Measurements from ENCODE around the gene TNNC1. TPM values are rescaled to one million over a fixed set of nuclear protein-coding genes. Genes with fewer than 3 reads are reported as not detected.

The TNNC1 gene
- total RNA-seq, 2 experiments from 2014 or later = 7.2 to 7.6 TPM

- CTCF ChIA-PET = interaction anchor here (1.1 to 1.6 kb wide), 3 partner anchors 8 to 15 kb away, joined by 3 to 6 read pairs (median 3); partner anchors contain the start of gene TNNC1
- intact Hi-C loops (cut with micrococcal nuclease) = no loop called here
- no peak for DNase-seq
- Mint-ChIP-seq H3K4me1 (ENCODE audit: low read depth) (peaks cover 4% of the 10 kb centered on the region), H3K36me3 (ENCODE audit: low read depth) (no peaks in the 10 kb centered on the region), H3K4me3 (no peak overlapping the region), H3K27me3 (ENCODE audit: low read depth) (no peaks in the 10 kb centered on the region), H3K27ac (no peak overlapping the region), H3K9me3 (no peaks in the 10 kb centered on the region)
Measured at GRCh38 chr3:52442409-52443267, 11.2 kb downstream of the TNNC1 start.

- H3K4me1 Mint-ChIP-seq (ENCODE audit: low read depth) = peaks cover under 1% of the 10 kb centered on the region
- no peaks in the 10 kb centered on the region for H3K27me3 Mint-ChIP-seq (ENCODE audit: low read depth)
- H3K9me3 Mint-ChIP-seq = no peaks in the 10 kb centered on the region
- H3K27ac Mint-ChIP-seq = no peak overlapping the region
- H3K4me3 Mint-ChIP-seq = no peak overlapping the region
- DNase-seq = no peak
- intact Hi-C loops (cut with micrococcal nuclease) = no loop called here
- CTCF ChIA-PET = interaction anchor here (1.0 kb wide), 1 partner anchor 14 kb away, joined by 3 read pairs; no protein-coding TSS in a partner anchor
- H3K36me3 Mint-ChIP-seq (ENCODE audit: low read depth) = no peaks in the 10 kb centered on the region
Measured at GRCh38 chr3:52441772-52442332, 12.0 kb downstream of the TNNC1 start.

- no peak for DNase-seq
- H3K27me3 Mint-ChIP-seq (ENCODE audit: low read depth) = no peaks in the 10 kb centered on the region
- H3K27ac Mint-ChIP-seq = no peak overlapping the region
- H3K4me1 Mint-ChIP-seq (ENCODE audit: low read depth) = no peaks in the 10 kb centered on the region
- H3K9me3 Mint-ChIP-seq = no peaks in the 10 kb centered on the region
- CTCF ChIA-PET = interaction anchor here (1.0 kb wide), 1 partner anchor 13 kb away, joined by 3 read pairs; no protein-coding TSS in a partner anchor
- intact Hi-C loops (cut with micrococcal nuclease) = no loop called here
- H3K36me3 Mint-ChIP-seq (ENCODE audit: low read depth) = no peaks in the 10 kb centered on the region
- no peak overlapping the region for H3K4me3 Mint-ChIP-seq
Measured at GRCh38 chr3:52441091-52441771, 12.6 kb downstream of the TNNC1 start.

GRCh38 chr3:52440671-52441070, 13.2 kb downstream of the TNNC1 start:
- Mint-ChIP-seq H3K9me3 (no peaks in the 10 kb centered on the region), H3K36me3 (ENCODE audit: low read depth) (no peaks in the 10 kb centered on the region), H3K4me3 (no peak overlapping the region), H3K27ac (no peak overlapping the region), H3K27me3 (ENCODE audit: low read depth) (no peaks in the 10 kb centered on the region), H3K4me1 (ENCODE audit: low read depth) (no peaks in the 10 kb centered on the region)
- CTCF ChIA-PET = interaction anchor here (1.0 kb wide), 1 partner anchor 13 kb away, joined by 3 read pairs; no protein-coding TSS in a partner anchor
- intact Hi-C loops (cut with micrococcal nuclease) = no loop called here
- no peak for DNase-seq

DNA sequence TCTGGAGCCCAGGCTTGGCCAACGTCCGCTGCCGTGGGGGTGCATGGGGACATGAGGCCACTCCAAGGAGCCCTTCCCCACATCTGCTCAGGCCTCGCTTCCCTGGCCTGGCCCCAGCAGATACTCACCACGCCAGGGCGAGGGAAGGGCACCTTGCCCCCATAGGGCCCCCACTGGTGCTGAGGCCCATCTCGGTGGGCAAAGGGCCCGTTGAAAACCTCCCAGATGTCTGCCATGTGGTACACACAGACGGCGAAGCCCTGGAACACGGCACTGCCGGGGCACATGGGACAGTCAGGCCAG, 13.6 kb downstream of the TNNC1 start:
- H3K9me3 Mint-ChIP-seq = no peaks in the 10 kb centered on the region
- no peak for DNase-seq
- H3K36me3 Mint-ChIP-seq (ENCODE audit: low read depth) = no peaks in the 10 kb centered on the region
- H3K4me3 Mint-ChIP-seq = no peak overlapping the region
- H3K27ac Mint-ChIP-seq = no peak overlapping the region
- no peaks in the 10 kb centered on the region for H3K27me3 Mint-ChIP-seq (ENCODE audit: low read depth)
- intact Hi-C loops (cut with micrococcal nuclease) = no loop called here
- no peaks in the 10 kb centered on the region for H3K4me1 Mint-ChIP-seq (ENCODE audit: low read depth)
- CTCF ChIA-PET = interaction anchor here (1.6 kb wide), 1 partner anchor 13 kb away, joined by 10 read pairs; no protein-coding TSS in a partner anchor

DNA sequence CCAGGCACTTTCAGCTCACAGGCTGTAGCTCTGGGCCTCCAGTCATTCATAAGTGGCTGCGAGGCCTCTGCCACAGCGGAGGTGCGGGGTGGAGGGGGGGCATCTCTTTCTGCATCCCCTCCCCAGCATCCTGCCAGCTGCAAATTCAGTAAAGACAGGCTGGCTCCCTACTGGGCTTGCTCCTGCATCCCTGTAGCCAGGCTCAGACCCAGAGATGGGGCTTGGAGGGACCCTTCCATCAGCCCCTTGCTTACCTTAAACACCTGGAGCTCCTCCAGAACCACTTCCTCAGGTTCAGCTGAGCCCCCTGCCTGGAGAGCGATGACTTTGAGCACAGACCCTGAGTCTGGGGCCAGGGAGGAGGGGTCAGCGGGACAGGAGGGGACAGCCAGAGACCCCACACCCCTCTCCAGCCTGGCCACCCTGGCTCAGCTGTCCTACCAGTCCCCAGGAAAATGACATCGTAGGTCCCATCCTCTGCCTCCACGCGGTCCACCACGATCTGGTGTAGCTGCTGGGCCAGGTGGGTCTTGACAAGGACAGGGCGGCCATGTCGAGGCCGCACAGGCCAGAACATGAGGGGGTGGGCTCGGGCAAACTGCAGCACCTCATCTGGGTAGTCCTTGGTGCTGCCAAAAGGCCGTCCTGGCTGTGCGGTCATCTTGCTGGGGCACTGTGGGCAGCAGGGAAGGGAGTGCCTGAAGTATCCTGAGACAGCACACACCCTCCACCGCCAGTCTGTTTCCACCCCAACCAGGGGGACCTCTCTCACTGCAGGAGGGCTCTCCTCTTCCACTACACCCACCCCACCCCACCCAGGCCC, 14.2 kb downstream of the TNNC1 start:
- Mint-ChIP-seq H3K9me3 (no peaks in the 10 kb centered on the region), H3K27ac (no peak overlapping the region), H3K4me3 (no peak overlapping the region), H3K27me3 (ENCODE audit: low read depth) (no peaks in the 10 kb centered on the region), H3K4me1 (ENCODE audit: low read depth) (no peaks in the 10 kb centered on the region), H3K36me3 (ENCODE audit: low read depth) (no peaks in the 10 kb centered on the region)
- CTCF ChIA-PET = interaction anchor here (0.5 to 1.6 kb wide), 3 partner anchors 9 to 132 kb away, joined by 3 to 10 read pairs (median 5); no protein-coding TSS in a partner anchor
- intact Hi-C loops (cut with micrococcal nuclease) = no loop called here
- DNase-seq = no peak

- Mint-ChIP-seq H3K36me3 (ENCODE audit: low read depth) (no peaks in the 10 kb centered on the region), H3K9me3 (no peaks in the 10 kb centered on the region), H3K27ac (no peak overlapping the region), H3K27me3 (ENCODE audit: low read depth) (no peaks in the 10 kb centered on the region), H3K4me1 (ENCODE audit: low read depth) (no peaks in the 10 kb centered on the region), H3K4me3 (no peak overlapping the region)
- DNase-seq = no peak
- intact Hi-C loops (cut with micrococcal nuclease) = no loop called here
- CTCF ChIA-PET = interaction anchor here (0.5 to 1.6 kb wide), 4 partner anchors 9 to 249 kb away, joined by 3 to 10 read pairs (median 4); no protein-coding TSS in a partner anchor
Measured at GRCh38 chr3:52438579-52439425, 15.0 kb downstream of the TNNC1 start.

- no peaks in the 10 kb centered on the region for H3K27me3 Mint-ChIP-seq (ENCODE audit: low read depth)
- H3K27ac Mint-ChIP-seq = no peak overlapping the region
- no peaks in the 10 kb centered on the region for H3K36me3 Mint-ChIP-seq (ENCODE audit: low read depth)
- H3K9me3 Mint-ChIP-seq = no peaks in the 10 kb centered on the region
- CTCF ChIA-PET = interaction anchor here (0.6 to 1.6 kb wide), 2 partner anchors 10 to 250 kb away, joined by 4 to 5 read pairs; no protein-coding TSS in a partner anchor
- H3K4me3 Mint-ChIP-seq = no peak overlapping the region
- intact Hi-C loops (cut with micrococcal nuclease) = no loop called here
- no peaks in the 10 kb centered on the region for H3K4me1 Mint-ChIP-seq (ENCODE audit: low read depth)
- no peak for DNase-seq
Measured at GRCh38 chr3:52438104-52438376, 15.8 kb downstream of the TNNC1 start.

GRCh38 chr3:52437326-52438103, 16.3 kb downstream of the TNNC1 start:
- Mint-ChIP-seq H3K27me3 (ENCODE audit: low read depth) (no peaks in the 10 kb centered on the region), H3K27ac (no peak overlapping the region), H3K4me1 (ENCODE audit: low read depth) (no peaks in the 10 kb centered on the region), H3K9me3 (no peaks in the 10 kb centered on the region), H3K4me3 (no peak overlapping the region), H3K36me3 (ENCODE audit: low read depth) (no peaks in the 10 kb centered on the region)
- CTCF ChIA-PET = interaction anchor here (1.3 kb wide), 1 partner anchor 9 kb away, joined by 3 read pairs; no protein-coding TSS in a partner anchor
- intact Hi-C loops (cut with micrococcal nuclease) = no loop called here
- no peak for DNase-seq

DNA sequence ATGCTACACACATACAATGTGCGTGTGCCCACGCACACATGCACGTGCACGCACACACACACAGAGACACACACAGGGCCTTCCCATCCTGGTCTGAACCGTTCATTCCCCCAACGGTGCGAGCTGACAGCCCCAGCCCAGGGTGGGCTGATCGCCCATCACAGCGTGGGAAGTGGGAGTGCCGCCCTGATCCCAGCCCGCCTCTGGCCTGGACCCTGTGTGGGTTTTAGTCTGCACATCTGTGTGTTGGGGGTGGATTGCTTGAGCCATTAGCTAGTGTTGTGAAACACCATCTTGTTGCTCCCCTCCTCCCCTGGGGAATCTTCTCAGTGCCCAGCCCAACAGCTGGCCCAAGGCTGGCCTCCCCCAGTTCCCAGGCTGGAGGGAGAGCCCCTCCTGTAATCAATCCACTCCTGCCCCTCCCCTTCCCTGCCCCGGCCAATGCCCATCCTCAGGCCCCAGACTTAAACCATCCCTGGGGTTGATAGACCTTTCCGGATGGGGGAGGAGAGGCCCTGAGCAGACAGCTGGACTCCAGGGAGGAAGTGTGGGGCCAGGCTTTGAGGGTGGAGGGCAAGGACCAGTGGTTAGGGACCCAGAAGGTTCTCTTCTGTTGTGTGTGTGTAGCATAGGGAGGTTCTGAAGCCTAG, 17.2 kb downstream of the TNNC1 start:
- Mint-ChIP-seq H3K4me3 (no peak overlapping the region), H3K4me1 (ENCODE audit: low read depth) (no peaks in the 10 kb centered on the region), H3K9me3 (no peaks in the 10 kb centered on the region), H3K36me3 (ENCODE audit: low read depth) (no peaks in the 10 kb centered on the region), H3K27ac (no peak overlapping the region), H3K27me3 (ENCODE audit: low read depth) (no peaks in the 10 kb centered on the region)
- DNase-seq = no peak
- CTCF ChIA-PET = interaction anchor here (1.3 kb wide), 1 partner anchor 9 kb away, joined by 3 read pairs; no protein-coding TSS in a partner anchor
- intact Hi-C loops (cut with micrococcal nuclease) = no loop called here

All from activated naive CD4-positive, alpha-beta T cell treated with anti-CD3 and anti-CD28 coated beads for 36 hours (primary cell).